ENCODE results near the gene HEMK1. TPM values are rescaled to one million over a fixed set of nuclear protein-coding genes. Genes with fewer than 3 reads are reported as not detected.

Gene HEMK1
- total and polyA plus RNA-seq, 2 of the 8 experiments (the other 6 are each of a cell fraction or from before 2014, with no cell fraction given), result 9.7 to 10.6 TPM

- Histone ChIP-seq H2BK120ac (replicated peaks; ENCODE audit: low read depth, low read length) (no peak overlapping the region), H2AFZ (ENCODE audit: low read length) (no peak overlapping the region), H3K27ac (ENCODE audit: low read depth, low read length) (no peak overlapping the region), H2AK5ac (ENCODE audit: low read depth, low read length) (no peak overlapping the region), H2BK12ac (ENCODE audit: low read depth, low read length) (no peak overlapping the region), H2BK20ac (ENCODE audit: low read length) (no peak overlapping the region), H3K9ac (replicated peaks in 1 of 4; ENCODE audit: extremely low read depth in 1 of 4, low read depth in 3 of 4, low read length in 3 of 4) (no peak overlapping the region), H3K23me2 (ENCODE audit: low read depth, low read length) (0 out of 2 replicates have a peak, but pooled peaks cover 1% of the 10 kb centered on the region), H3K14ac (ENCODE audit: insufficient read length) (no peak overlapping the region), H3K36me3 (ENCODE audit: control insufficient read depth in 2 of 4, insufficient read depth in 4 of 4, low read length in 3 of 4) (no peaks in the 10 kb centered on the region), H3K23ac (ENCODE audit: insufficient read length) (no peak overlapping the region), H3K79me1 (ENCODE audit: low read depth, low read length) (peaks cover 16% of the 10 kb centered on the region; the same call in 1 of the 2 replicates), H3K79me2 (ENCODE audit: control insufficient read depth in 1 of 2, insufficient read depth in 2 of 2, low read length in 2 of 2) (peaks cover 0 to 20% of the 10 kb centered on the region in 2 experiments; a peak in 1 of 4 replicates), H2BK5ac (ENCODE audit: low read depth, low read length) (no peak overlapping the region), H3K18ac (ENCODE audit: extremely low read depth, low read length) (no peak overlapping the region), H3K4me3 (ENCODE audit: extremely low read depth in 1 of 4, insufficient read depth in 2 of 4, low read depth in 3 of 4, low read length in 4 of 4) (no peak overlapping the region), H3K4me2 (ENCODE audit: insufficient read depth in 1 of 2, low read depth in 2 of 2, low read length in 2 of 2) (no peak overlapping the region), H4K91ac (replicated peaks; ENCODE audit: insufficient read length, low read length) (no peak overlapping the region), H3K56ac (replicated peaks; ENCODE audit: insufficient read length, low read depth, low read length) (no peak overlapping the region), H4K20me1 (replicated peaks in 1 of 2; ENCODE audit: control insufficient read depth in 1 of 2, insufficient read depth in 2 of 2, low read length in 2 of 2) (peaks cover 3 to 18% of the 10 kb centered on the region in 2 experiments), H3K4ac (replicated peaks; ENCODE audit: insufficient read length, low read depth, low read length) (no peak overlapping the region), H4K8ac (ENCODE audit: extremely low read depth, insufficient read depth, low read length) (no peak overlapping the region), H2BK15ac (ENCODE audit: low read length) (no peak overlapping the region), H3K4me1 (replicated peaks in 1 of 4; ENCODE audit: control insufficient read depth in 3 of 4, insufficient read depth in 4 of 4, low read length in 3 of 4) (peaks cover 0 to 15% (median 8%) of the 10 kb centered on the region in 4 experiments; a peak in 5 of 7 replicates), H3K9me3 (ENCODE audit: insufficient read depth in 2 of 2, low read depth in 1 of 2, low read length in 1 of 2) (no peaks in the 10 kb centered on the region), H4K5ac (ENCODE audit: insufficient read length, low read depth, low read length) (no peak overlapping the region), H3K27me3 (replicated peaks in 1 of 4; ENCODE audit: control insufficient read depth in 3 of 4, extremely low read depth in 1 of 4, insufficient read depth in 3 of 4, low read length in 3 of 4) (no peaks in the 10 kb centered on the region)
- CTCF ChIA-PET (ENCODE audit: partially characterized antibody), result interaction anchor here (0.7 to 63.8 kb wide), 3 partner anchors 14 to 63 kb away, joined by 3 to 1262 read pairs (median 1262); partner anchors contain the start of genes CISH, DOCK3 and MAPKAPK3
- POLR2A ChIA-PET (ENCODE audit: partially characterized antibody), result interaction anchor here (2.0 kb wide), 1 partner anchor 18 kb away, joined by 8 read pairs; the partner anchor contains the start of gene MAPKAPK3
- FAIRE-seq, result no peak
- no peak for DNase-seq (ENCODE audit: low read depth in 1 of 2, low spot score in 2 of 2)
- TF ChIP-seq PHF8 (conservative IDR thresholded peaks at IDR 0.05; ENCODE audit: low read depth, low read length) (no peak), BACH1 (IDR thresholded peaks at IDR 0.05; ENCODE audit: low read length) (no peak), CHD2 (IDR thresholded peaks at IDR 0.05; ENCODE audit: low read length) (no peak), SAP30 (IDR thresholded peaks at IDR 0.05; ENCODE audit: insufficient read depth, insufficient replicate concordance, low read length) (no peak), POLR2AphosphoS5 (IDR thresholded peaks at IDR 0.05; ENCODE audit: low read depth, low read length) (no peak), TAF7 (optimal IDR thresholded peaks at IDR 0.05; ENCODE audit: borderline replicate concordance, low read depth, low read length) (no peak), EP300 (IDR thresholded peaks at IDR 0.05; ENCODE audit: borderline replicate concordance in 1 of 2, low read depth in 2 of 2, low read length in 2 of 2) (no peak), JUN (IDR thresholded peaks at IDR 0.05; ENCODE audit: low read depth, low read length) (no peak), HDAC6 (IDR thresholded peaks at IDR 0.05; ENCODE audit: low read depth, low read length) (no peak), CBX5 (IDR thresholded peaks at IDR 0.05; ENCODE audit: low read depth, low read length) (no peak), NANOG (IDR thresholded peaks at IDR 0.05; ENCODE audit: insufficient read depth, low read depth, low read length, poor library complexity, severe bottlenecking) (no peak)
- TF ChIP-seq, protein P1, sequence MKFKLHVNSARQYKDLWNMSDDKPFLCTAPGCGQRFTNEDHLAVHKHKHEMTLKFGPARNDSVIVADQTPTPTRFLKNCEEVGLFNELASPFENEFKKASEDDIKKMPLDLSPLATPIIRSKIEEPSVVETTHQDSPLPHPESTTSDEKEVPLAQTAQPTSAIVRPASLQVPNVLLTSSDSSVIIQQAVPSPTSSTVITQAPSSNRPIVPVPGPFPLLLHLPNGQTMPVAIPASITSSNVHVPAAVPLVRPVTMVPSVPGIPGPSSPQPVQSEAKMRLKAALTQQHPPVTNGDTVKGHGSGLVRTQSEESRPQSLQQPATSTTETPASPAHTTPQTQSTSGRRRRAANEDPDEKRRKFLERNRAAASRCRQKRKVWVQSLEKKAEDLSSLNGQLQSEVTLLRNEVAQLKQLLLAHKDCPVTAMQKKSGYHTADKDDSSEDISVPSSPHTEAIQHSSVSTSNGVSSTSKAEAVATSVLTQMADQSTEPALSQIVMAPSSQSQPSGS (IDR thresholded peaks at IDR 0.05; ENCODE audit: low read length), result no peak
Measured at GRCh38 chr3:50635066-50635465, 65.7 kb downstream of the HEMK1 start.
